ENCODE measurements around the gene C4orf50.

GRCh38 chr4:6064383-6064782, 46.2 kb upstream of the C4orf50 start:
- no peak for TF ChIP-seq POLR2AphosphoS5 (IDR thresholded peaks at IDR 0.05; ENCODE audit: insufficient read depth in 1 of 2, low read depth in 1 of 2)
- TF ChIP-seq, protein P1, sequence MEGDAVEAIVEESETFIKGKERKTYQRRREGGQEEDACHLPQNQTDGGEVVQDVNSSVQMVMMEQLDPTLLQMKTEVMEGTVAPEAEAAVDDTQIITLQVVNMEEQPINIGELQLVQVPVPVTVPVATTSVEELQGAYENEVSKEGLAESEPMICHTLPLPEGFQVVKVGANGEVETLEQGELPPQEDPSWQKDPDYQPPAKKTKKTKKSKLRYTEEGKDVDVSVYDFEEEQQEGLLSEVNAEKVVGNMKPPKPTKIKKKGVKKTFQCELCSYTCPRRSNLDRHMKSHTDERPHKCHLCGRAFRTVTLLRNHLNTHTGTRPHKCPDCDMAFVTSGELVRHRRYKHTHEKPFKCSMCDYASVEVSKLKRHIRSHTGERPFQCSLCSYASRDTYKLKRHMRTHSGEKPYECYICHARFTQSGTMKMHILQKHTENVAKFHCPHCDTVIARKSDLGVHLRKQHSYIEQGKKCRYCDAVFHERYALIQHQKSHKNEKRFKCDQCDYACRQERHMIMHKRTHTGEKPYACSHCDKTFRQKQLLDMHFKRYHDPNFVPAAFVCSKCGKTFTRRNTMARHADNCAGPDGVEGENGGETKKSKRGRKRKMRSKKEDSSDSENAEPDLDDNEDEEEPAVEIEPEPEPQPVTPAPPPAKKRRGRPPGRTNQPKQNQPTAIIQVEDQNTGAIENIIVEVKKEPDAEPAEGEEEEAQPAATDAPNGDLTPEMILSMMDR (IDR thresholded peaks at IDR 0.05), result no peak
- no peak for TF ChIP-seq POLR2A (IDR thresholded peaks at IDR 0.05)

Measured in vagina (tissue), 2 donors.